ENCODE results near the gene TMEM51. TPM values are rescaled to one million over a fixed set of nuclear protein-coding genes. Genes with fewer than 3 reads are reported as not detected.
A peak's percentile ranks its signal among the peaks of the same experiment; 100 is the strongest.

TMEM51 gene
- total RNA-seq, 2 donors from 2014 or later, result 12.1 TPM

DNA sequence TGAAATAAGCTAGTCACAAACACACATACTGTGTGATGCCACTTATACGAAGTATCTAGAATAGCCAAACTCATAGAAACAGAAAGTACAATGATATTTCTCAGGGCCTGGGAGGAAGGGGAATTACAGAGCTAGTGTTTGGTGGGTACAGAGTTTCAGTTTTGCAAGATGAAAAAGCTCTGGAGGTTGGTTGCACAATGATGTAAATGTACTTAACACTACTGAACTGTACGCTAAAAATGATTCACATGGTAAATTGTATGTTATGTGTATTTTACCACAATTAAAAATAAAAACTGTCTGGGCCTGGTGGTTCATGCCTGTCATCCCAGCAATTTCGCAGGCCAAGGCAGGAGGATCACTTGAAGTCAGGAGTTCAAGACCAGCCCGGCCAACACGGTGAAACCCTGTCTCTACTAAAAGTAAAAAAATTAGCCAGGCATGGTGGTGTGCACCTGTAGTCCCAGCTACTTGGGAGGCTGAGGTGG, 78.2 kb downstream of the TMEM51 start:
- WGBS, 2 experiments (ENCODE audit: insufficient coverage in 1 of 2, insufficient read length in 1 of 2), result 73 to 89% methylated on average over 4 of the region's 5 CpGs
- Mint-ChIP-seq H3K36me3 (ENCODE audit: low read depth) (no peaks in the 10 kb centered on the region), H3K4me3 (no peak overlapping the region), H3K4me1 (no peaks in the 10 kb centered on the region), H3K27me3 (ENCODE audit: insufficient read depth) (no peaks in the 10 kb centered on the region), H3K27ac (no peak overlapping the region), H3K9me3 (no peaks in the 10 kb centered on the region)
- H3K4me1 ChIP-seq (ENCODE audit: control insufficient read depth, insufficient read depth, low read length), result no peaks in the 10 kb centered on the region
- no peaks in the 10 kb centered on the region for H3K36me3 ChIP-seq (ENCODE audit: control insufficient read depth, insufficient read depth, low read length)
- no peaks in the 10 kb centered on the region for H3K27me3 ChIP-seq (ENCODE audit: control insufficient read depth, insufficient read depth, low read length, poor library complexity, severe bottlenecking)
- DNase-seq, result no peak
- H3K9me3 ChIP-seq (ENCODE audit: control insufficient read depth, low read length), result no peaks in the 10 kb centered on the region
- H3K4me3 ChIP-seq (ENCODE audit: low read length), result no peak overlapping the region
- no peak overlapping the region for H3K9ac ChIP-seq (ENCODE audit: extremely low read depth, low read length, poor library complexity, severe bottlenecking)
- no peak overlapping the region for H3K27ac ChIP-seq (ENCODE audit: low read depth, low read length)
- TF ChIP-seq, protein P1, sequence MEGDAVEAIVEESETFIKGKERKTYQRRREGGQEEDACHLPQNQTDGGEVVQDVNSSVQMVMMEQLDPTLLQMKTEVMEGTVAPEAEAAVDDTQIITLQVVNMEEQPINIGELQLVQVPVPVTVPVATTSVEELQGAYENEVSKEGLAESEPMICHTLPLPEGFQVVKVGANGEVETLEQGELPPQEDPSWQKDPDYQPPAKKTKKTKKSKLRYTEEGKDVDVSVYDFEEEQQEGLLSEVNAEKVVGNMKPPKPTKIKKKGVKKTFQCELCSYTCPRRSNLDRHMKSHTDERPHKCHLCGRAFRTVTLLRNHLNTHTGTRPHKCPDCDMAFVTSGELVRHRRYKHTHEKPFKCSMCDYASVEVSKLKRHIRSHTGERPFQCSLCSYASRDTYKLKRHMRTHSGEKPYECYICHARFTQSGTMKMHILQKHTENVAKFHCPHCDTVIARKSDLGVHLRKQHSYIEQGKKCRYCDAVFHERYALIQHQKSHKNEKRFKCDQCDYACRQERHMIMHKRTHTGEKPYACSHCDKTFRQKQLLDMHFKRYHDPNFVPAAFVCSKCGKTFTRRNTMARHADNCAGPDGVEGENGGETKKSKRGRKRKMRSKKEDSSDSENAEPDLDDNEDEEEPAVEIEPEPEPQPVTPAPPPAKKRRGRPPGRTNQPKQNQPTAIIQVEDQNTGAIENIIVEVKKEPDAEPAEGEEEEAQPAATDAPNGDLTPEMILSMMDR (conservative IDR thresholded peaks at IDR 0.05), result no peak

DNA sequence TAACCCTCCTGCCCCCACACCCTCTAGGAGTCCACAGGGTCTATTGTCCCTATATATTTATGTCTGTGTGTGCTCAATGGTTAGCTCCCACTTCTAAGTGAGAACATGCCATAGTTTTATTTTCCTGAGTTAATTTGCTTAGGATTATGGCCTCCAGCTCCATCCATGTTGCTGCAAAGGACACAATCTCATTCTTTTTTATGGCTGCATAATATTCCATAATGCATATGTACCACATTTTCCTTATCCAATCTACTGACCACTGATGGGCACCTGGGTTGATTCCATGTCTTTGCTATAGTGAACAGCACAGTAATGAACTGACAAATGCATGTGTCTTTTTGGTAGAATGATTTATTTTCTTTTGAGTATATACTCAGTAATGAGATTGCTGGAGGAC, 80.1 kb downstream of the TMEM51 start:
- DNase-seq, result no peak
- Histone ChIP-seq H3K36me3 (ENCODE audit: control insufficient read depth, insufficient read depth, low read length) (no peaks in the 10 kb centered on the region), H3K9me3 (ENCODE audit: control insufficient read depth, low read length) (no peaks in the 10 kb centered on the region), H3K9ac (ENCODE audit: extremely low read depth, low read length, poor library complexity, severe bottlenecking) (no peak overlapping the region), H3K27ac (ENCODE audit: low read depth, low read length) (no peak overlapping the region), H3K4me1 (ENCODE audit: control insufficient read depth, insufficient read depth, low read length) (no peaks in the 10 kb centered on the region), H3K27me3 (ENCODE audit: control insufficient read depth, insufficient read depth, low read length, poor library complexity, severe bottlenecking) (no peaks in the 10 kb centered on the region), H3K4me3 (ENCODE audit: low read length) (no peak overlapping the region)
- no peaks in the 10 kb centered on the region for H3K9me3 Mint-ChIP-seq
- TF ChIP-seq, protein P1 (conservative IDR thresholded peaks at IDR 0.05), result no peak
- peaks cover 5% of the 10 kb centered on the region for H3K27me3 Mint-ChIP-seq (ENCODE audit: insufficient read depth)
- H3K27ac Mint-ChIP-seq, result no peak overlapping the region
- no peaks in the 10 kb centered on the region for H3K4me1 Mint-ChIP-seq
- no peak overlapping the region for H3K4me3 Mint-ChIP-seq
- no peaks in the 10 kb centered on the region for H3K36me3 Mint-ChIP-seq (ENCODE audit: low read depth)

DNA sequence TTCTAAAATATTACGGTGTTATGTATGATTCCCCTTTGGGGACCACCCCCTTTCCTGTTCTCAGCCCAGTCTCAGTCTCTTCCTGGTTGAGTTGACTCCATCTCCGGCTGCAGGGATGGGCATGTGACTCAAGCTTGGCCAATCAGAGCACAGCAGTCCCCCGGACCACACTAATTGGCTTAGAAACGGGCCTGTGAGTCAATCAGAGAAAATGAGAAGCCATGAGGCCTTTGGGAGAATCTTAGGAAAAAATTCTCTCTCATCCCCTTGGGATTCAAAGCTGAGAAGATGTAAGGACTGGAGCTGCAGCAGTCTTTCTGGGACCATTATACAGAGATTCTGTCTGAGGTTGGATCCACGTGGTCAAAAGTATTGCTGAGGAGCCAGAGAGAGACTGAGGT, 82.8 kb downstream of the TMEM51 start:
- H3K27me3 ChIP-seq (ENCODE audit: control insufficient read depth, insufficient read depth, low read length, poor library complexity, severe bottlenecking), result no peaks in the 10 kb centered on the region
- no peak overlapping the region for H3K4me3 ChIP-seq (ENCODE audit: low read length)
- H3K4me1 ChIP-seq (ENCODE audit: control insufficient read depth, insufficient read depth, low read length), result no peaks in the 10 kb centered on the region
- peak; percentile 64 for DNase-seq
- Mint-ChIP-seq H3K36me3 (ENCODE audit: low read depth) (no peaks in the 10 kb centered on the region), H3K9me3 (no peaks in the 10 kb centered on the region), H3K4me1 (peaks cover 4% of the 10 kb centered on the region), H3K4me3 (no peak overlapping the region), H3K27me3 (ENCODE audit: insufficient read depth) (peaks cover 5% of the 10 kb centered on the region), H3K27ac (no peak overlapping the region)
- TF ChIP-seq, protein P1 (conservative IDR thresholded peaks at IDR 0.05), result no peak
- H3K9ac ChIP-seq (ENCODE audit: extremely low read depth, low read length, poor library complexity, severe bottlenecking), result no peak overlapping the region
- 90 to 94% methylated on average over 4 to 5 of the region's 5 CpGs for WGBS, 2 experiments (ENCODE audit: insufficient coverage in 1 of 2, insufficient read length in 1 of 2)
- no peak overlapping the region for H3K27ac ChIP-seq (ENCODE audit: low read depth, low read length)
- H3K36me3 ChIP-seq (ENCODE audit: control insufficient read depth, insufficient read depth, low read length), result no peaks in the 10 kb centered on the region
- no peaks in the 10 kb centered on the region for H3K9me3 ChIP-seq (ENCODE audit: control insufficient read depth, low read length)
